GM23248 (cell line): ENCODE measurements around the gene TMEM169.

Source experiments
- EZH2 ChIP-seq: fragments of 200-600 bp; sonication (generic); IDR thresholded peaks from 2 replicates; pipeline ENCODE4 v1.6.1; 2018; ENCODE audit warnings: antibody characterized with exemption, mild to moderate bottlenecking; ENCODE audit not compliant: insufficient read depth, poor library complexity, severe bottlenecking
- EZH2phosphoT487 ChIP-seq: fragments of 200-600 bp; sonication (generic); IDR thresholded peaks from 2 replicates; pipeline ENCODE4 v1.6.1; 2018; ENCODE audit warnings: antibody characterized with exemption, moderate library complexity, mild to moderate bottlenecking, low read depth; ENCODE audit not compliant: insufficient read depth

DNA sequence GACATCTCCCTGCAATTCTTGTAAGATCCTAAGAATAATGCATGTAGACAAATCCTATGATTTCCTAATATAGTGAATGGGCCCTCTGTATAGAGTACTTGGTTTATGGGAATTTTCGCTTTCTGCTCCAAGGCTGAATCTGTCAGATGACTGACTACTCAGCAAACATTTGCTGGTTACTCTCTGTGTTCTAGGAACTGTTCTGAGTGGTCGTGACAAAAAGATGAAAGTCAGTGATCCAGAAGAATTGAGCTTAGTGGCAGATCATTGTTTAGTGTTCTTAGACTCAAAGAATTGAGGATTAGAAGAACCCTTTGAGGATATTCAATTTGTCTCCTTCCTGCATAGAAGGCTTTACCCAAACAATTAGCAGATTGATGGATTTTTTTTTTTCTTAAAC is 37.4 kb downstream of the TMEM169 start:
- TF ChIP-seq EZH2phosphoT487 (no peak), EZH2 (no peak)
